Fibroblast of villous mesenchyme (primary cell): ENCODE results near the gene AOPEP. TPM values are rescaled to one million over a fixed set of nuclear protein-coding genes. Genes with fewer than 3 reads are reported as not detected.

Experiments
- DNase-seq: peaks from one replicate; pipeline ENCODE4 v3.0.0-alpha.2; 2010; ENCODE audit warnings: low read depth
- H3K4me3 ChIP-seq: 2 replicates; pipeline ENCODE4 v1.5.1; 2011; ENCODE audit warnings: low read depth, mild to moderate bottlenecking, low read length
- total RNA-seq: library from RNA; depleted of rRNA; stranded (reverse); fragments of >200 nt; gene quantifications from 2 replicates; pipeline ENCODE4 v1.2.3, GENCODE V29; 2012
- TF ChIP-seq, protein P1 (sequence below): IDR thresholded peaks from 2 replicates; pipeline ENCODE4 v1.5.1; 2012; ENCODE audit warnings: low read depth, mild to moderate bottlenecking, low read length; ENCODE audit not compliant: insufficient read depth

Gene AOPEP
- total RNA-seq, 1 donor = 153 TPM

DNA sequence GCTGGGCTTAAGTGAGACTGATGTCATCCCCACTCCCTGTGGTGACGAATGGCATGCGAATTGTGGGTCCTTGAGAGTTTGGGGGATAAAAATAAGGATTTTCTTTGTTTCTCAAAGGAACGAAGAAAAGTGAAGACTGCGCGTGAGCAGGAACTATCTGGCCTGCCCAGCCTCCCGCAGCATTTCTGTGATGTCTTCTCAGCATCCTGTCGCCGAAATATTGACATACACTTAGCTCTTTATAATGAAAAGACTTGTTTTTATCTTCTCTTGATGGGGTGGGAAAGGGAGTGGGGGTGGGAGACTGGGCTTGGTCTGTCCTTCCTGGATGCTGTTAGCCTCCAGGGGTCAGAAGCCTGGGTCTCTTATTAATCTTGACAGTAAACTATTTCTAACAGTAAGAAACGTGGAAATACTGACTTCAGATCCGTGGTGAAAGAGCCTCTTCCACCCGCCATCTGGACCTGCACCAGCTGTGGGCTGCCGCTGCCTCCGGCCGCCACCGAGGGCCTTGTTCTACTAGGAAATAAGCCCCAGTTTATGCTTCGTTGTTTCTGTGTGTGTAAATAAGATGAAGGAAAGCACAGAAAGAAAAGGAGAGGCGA is 351.4 kb downstream of the AOPEP start:
- H3K4me3 ChIP-seq = no peak overlapping the region
- TF ChIP-seq, protein P1, sequence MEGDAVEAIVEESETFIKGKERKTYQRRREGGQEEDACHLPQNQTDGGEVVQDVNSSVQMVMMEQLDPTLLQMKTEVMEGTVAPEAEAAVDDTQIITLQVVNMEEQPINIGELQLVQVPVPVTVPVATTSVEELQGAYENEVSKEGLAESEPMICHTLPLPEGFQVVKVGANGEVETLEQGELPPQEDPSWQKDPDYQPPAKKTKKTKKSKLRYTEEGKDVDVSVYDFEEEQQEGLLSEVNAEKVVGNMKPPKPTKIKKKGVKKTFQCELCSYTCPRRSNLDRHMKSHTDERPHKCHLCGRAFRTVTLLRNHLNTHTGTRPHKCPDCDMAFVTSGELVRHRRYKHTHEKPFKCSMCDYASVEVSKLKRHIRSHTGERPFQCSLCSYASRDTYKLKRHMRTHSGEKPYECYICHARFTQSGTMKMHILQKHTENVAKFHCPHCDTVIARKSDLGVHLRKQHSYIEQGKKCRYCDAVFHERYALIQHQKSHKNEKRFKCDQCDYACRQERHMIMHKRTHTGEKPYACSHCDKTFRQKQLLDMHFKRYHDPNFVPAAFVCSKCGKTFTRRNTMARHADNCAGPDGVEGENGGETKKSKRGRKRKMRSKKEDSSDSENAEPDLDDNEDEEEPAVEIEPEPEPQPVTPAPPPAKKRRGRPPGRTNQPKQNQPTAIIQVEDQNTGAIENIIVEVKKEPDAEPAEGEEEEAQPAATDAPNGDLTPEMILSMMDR = no peak
- DNase-seq = no peak

DNA sequence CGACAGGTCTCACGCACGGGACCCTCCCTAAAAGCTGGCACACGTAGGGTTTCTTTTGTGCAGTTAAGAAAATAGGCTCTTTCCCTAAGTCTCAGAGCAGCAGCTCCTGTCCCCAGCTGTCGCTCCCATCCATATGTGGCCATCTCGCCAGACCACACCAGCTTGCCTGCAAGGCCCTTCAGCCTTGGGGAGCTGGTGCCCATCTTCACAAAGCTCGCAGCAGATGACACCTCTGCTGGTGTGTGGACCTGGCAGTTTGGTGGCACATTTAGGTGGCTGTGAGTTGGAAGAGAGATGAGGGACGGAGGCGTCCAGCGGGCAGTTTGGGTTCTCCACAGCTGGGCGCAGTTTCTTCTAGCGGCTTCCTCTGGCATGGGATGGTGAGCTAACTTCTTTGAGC is 352.0 kb downstream of the AOPEP start:
- H3K4me3 ChIP-seq = no peak overlapping the region
- TF ChIP-seq, protein P1 = no peak
- DNase-seq = no peak

DNA sequence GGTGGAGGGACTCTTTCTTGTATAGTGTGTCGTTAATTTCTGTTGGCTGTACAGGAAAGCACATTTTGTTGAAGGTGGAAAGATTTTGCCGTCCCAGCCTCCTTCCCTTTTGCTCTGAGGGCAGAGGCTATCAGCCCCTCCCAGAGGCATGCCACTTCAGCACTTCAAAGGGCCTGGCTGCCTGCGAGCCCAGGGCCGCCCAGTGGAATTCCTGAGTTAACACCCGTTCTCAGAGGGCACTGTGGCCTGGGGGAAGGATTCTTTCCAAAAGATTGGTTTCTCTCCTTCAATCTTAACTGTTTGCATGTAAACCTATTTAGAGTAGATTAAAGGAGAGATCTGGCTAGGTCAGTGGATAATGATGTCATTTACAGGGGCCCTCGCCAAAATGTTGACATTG is 352.4 kb downstream of the AOPEP start:
- no peak overlapping the region for H3K4me3 ChIP-seq
- no peak for DNase-seq
- TF ChIP-seq, protein P1 = no peak

DNA sequence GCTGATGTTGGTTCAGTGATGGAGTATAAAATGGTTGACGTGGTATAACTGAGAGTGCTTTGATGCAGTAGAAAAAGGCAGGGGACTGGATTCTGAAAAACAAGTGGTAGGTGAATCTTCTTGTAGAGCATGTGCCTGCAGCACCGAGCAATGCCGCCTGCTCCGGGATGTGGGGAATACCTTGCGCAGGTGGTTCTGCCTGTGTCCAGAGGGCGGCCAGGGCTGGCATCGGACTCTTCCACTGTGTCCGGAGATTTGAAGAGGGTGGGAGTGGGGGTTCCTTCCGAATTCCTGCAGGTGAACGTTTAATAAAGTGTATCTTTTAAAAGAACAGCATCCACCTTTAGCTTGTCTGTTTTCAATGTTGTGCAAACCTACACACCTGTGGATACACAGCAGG is 353.0 kb downstream of the AOPEP start:
- TF ChIP-seq, protein P1 = no peak
- no peak overlapping the region for H3K4me3 ChIP-seq
- no peak for DNase-seq

DNA sequence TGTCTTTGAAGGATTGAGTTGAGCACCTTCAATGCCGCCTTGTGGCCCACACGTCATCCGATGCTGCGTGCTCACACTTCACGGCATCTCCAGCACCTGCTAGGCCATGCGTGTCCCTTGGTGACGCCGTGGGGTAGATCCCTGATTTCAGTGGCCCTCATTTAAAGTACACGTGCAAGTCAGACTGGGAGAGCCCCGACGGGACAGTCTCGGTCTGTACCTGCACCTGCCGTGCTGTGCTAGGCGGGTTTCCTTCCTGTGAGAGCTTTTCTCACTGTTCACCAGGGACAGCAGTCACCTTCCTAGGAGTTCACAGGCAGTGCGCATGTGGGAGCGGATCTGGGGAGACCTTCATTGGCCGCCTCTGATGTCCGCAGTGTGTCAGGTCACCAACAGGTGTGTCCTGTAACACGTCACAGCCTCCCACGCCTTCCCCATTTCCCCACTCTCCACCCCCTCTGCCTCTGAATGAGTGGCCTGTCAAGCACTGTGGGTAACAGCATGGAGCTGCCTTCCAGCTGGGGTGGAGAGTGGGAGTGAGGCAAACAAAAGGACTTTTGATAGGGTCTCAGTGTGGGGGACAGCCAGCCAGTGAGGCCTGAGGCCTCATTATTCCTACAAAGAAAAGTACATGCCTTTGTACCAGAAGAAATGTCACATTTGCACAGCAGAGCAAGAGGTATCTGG is 354.6 kb downstream of the AOPEP start:
- no peak for DNase-seq
- TF ChIP-seq, protein P1 = no peak

DNA sequence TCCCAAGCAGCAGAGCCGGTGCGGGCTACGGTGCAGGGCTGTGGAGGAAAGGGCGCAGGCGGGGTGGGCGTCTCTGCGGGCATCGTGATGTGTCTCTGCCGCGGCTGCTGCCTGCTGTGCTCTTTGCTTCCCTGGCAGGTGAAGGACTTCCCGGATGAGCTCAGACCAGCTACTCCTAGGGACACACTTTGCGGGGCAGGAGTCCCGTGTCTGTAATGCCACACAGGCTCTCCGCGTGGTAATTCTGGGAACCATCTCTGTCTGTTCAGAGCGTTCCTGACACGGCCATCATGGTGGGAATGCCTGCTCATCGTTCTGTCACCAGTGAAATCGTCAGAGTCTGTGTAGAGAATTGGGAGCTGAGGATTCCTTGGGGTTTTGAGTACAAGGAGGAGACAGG is 355.5 kb downstream of the AOPEP start:
- DNase-seq = no peak
- TF ChIP-seq, protein P1 = no peak
- no peak overlapping the region for H3K4me3 ChIP-seq

More for the DNA sequence above, 354.6 kb downstream of the AOPEP start:
- no peak overlapping the region for H3K4me3 ChIP-seq
